GM12872 (cell line): ENCODE results near the gene PAK6.

ENCODE experiments used
- CTCF ChIP-seq: IDR thresholded peaks from 3 replicates; pipeline ENCODE4 v1.5.1; 2011; ENCODE audit warnings: low read depth, mild to moderate bottlenecking, low read length, moderate library complexity; ENCODE audit not compliant: insufficient read depth

Gene PAK6

GRCh38 chr15:40252141-40252437, 13.2 kb downstream of the PAK6 start:
- TF ChIP-seq CTCF, result no peak

- TF ChIP-seq CTCF, result no peak
Measured at GRCh38 chr15:40252438-40253166, 13.7 kb downstream of the PAK6 start.

- no peak for TF ChIP-seq CTCF
Measured at GRCh38 chr15:40253167-40253790, 14.4 kb downstream of the PAK6 start.

GRCh38 chr15:40254452-40254851, 15.6 kb downstream of the PAK6 start:
- TF ChIP-seq CTCF, result no peak

GRCh38 chr15:40255033-40255432, 16.2 kb downstream of the PAK6 start:
- TF ChIP-seq CTCF, result no peak

GRCh38 chr15:40256638-40257235, 17.9 kb downstream of the PAK6 start:
- TF ChIP-seq CTCF, result no peak

- no peak for TF ChIP-seq CTCF
Measured at GRCh38 chr15:40257656-40258450, 19.0 kb downstream of the PAK6 start.
